NCI-H345 treated with DMSO at 0.1 percent for 48 hours (cell line): Measurements from ENCODE around the gene SYNE2.

Source experiments
- DNase-seq: peaks from one replicate; lab custom pipeline; 2025; ENCODE audit not compliant: unreplicated experiment; lab: John Stamatoyannopoulos, UW

SYNE2 gene

GRCh38 chr14:63908667-63909264 lies 56.0 kb downstream of the SYNE2 start:
- no peak for DNase-seq

GRCh38 chr14:63909984-63910383 lies 57.2 kb downstream of the SYNE2 start:
- DNase-seq: no peak

- no peak for DNase-seq
Measured at GRCh38 chr14:63910583-63911363, 58.0 kb downstream of the SYNE2 start.

- DNase-seq: no peak
Measured at GRCh38 chr14:63911404-63911803, 58.6 kb downstream of the SYNE2 start.

DNA sequence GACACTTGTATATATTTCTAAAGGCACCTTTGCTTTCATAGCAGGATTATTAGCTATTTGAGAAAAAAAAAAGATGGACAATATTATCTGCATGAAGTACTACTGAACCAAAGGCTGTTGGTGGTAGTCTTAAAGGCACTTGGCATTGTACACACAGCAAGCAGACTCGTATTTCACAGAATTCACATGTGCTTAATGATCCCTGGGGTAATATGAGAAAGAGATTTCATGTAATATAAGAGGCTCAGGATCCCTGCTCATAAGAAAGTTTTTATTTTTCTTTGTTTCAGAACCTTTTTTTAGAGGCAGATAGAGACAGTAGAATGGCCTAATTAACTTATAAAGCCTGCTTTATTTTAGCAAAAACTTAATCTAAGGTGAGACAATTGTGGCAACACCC lies 59.5 kb downstream of the SYNE2 start:
- no peak for DNase-seq

DNA sequence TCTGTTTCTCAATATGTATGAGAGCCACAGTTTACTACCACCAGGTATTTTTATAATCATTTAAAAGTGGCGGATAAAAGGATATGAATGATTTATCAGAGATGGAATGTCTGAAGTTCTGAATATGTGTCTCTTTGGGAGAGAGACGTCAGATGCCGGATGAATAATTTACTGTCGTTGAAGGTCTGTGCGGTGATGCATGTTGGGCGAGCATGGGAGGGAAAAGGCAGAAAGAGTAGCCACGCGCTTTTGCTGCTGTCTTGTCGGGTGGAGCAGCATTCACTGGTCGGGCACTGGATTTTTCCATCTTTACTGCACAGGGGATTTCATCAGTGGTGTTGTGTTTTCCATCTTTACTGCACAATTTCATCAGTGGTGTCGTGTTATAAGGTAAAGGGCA lies 65.6 kb downstream of the SYNE2 start:
- DNase-seq: no peak

- DNase-seq: no peak
Measured at GRCh38 chr14:63922696-63923421, 70.1 kb downstream of the SYNE2 start.

- no peak for DNase-seq
Measured at GRCh38 chr14:63923422-63923752, 70.6 kb downstream of the SYNE2 start.

DNA sequence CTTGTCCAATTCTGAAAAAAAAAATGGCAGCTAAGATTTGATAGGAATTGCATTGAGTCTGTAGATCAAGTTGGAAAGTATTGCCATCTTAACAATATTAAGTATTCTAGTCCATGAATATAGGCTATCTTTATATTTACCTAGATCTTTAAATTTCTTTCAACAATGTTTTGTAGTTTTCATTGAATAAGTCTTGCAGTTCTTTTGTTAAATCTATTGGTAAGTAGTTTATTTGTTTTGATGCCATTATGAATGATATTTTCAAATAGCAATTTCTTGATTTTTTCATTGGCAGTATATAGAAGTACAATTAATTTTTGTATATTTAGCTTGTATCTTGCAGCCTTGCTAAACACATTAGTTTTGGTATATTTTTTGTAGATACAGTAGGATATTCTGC lies 71.6 kb downstream of the SYNE2 start:
- no peak for DNase-seq

DNA sequence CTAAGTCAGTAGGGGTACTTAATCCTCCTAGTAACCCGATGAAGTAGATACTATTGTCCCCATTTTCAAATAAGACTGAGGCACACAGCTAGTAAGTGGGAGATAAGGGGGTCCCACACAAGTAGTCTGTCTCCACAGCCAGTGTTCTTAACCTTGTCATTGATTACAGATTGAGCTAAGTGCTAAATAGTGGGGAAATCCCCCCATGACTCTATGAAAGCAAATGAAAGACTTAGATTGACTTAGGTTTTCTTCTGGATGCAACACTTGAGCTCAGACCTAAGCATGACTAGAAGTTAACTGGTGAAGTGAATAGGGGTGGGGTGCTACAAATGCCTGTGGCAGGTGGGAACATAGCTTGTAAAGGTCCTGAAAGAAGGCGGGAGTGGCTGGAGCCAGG lies 73.8 kb downstream of the SYNE2 start:
- DNase-seq: no peak

- DNase-seq: no peak
Measured at GRCh38 chr14:63928744-63929174, 76.0 kb downstream of the SYNE2 start.

- no peak for DNase-seq
Measured at GRCh38 chr14:63933110-63933509, 80.3 kb downstream of the SYNE2 start.

GRCh38 chr14:63933711-63934110 lies 80.9 kb downstream of the SYNE2 start:
- no peak for DNase-seq

DNA sequence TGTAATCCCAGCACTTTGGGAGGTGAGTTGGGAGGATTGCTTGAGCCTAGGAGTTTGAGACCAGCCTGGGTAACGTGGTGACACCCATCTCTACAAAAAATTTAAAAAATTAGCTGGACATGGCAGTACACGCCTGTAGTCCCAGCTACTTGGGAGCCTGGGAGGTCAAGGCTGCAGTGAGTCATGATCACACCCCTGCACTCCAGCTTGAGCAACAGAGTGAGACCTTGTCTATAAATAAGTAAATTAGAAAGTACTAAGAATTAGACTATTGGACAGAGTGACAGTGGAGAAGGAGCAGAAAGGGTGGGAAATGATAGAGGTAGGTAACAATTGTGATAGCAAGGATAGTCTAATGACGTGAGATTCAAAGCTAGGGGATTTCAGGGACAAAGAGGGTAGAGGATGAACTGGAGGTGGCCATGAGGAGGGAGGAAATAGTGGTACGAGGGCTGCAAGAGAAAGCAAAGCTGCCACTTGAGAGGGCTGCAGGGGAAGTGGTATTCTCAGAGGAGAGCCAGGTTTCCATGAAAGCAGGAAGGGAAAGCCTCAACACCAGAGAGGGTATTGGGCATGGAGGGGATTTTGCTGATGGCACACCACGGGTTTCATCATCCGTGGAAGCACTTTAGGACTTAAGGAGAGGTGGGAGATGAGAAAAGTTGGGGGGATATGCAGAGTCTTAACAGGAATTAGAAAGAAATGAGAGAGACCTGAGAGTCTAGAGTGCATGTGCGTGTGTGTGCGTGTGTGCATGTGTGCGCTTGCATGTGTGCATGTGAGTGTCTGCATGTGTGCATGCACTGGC lies 85.6 kb downstream of the SYNE2 start:
- no peak for DNase-seq

GRCh38 chr14:63939006-63939270 lies 86.1 kb downstream of the SYNE2 start:
- DNase-seq: no peak

DNA sequence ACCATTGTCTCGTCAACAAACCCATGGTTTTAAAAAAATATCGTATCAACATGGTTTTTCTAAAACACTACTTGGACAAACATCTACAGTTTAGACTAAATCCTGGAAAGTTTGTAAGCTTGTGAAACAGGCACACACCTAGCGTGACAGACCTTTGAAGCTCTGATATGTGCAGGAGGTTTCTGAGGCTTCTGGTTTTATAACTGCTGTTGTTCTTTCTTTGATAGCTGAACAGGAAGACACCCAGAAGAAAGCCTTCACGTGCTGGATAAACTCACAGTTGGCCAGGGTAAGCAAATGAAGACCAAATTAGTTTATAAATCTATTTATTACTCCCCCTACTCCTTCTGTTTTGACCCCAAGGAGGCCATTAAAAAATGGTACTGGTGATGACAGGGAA lies 87.6 kb downstream of the SYNE2 start:
- no peak for DNase-seq

DNA sequence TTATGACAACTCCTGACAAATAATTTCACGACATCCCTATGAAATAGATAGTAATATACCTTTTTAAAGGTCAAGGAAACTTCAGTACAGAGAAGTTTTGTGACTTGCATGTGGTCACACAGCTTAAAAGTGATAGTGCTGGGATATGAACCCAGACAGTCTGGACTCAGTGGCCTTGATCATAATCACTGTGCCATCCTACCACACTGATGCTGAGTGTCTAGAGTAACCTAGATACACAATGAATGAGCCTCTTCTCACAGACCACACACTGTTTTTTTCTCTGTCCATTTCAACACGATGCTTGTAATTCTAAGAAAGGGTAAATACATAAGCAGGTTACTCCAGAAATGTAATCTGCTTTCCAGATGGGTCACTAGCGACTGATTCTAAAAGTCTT lies 88.2 kb downstream of the SYNE2 start:
- DNase-seq: no peak

- no peak for DNase-seq
Measured at GRCh38 chr14:63949696-63950095, 96.9 kb downstream of the SYNE2 start.

DNA sequence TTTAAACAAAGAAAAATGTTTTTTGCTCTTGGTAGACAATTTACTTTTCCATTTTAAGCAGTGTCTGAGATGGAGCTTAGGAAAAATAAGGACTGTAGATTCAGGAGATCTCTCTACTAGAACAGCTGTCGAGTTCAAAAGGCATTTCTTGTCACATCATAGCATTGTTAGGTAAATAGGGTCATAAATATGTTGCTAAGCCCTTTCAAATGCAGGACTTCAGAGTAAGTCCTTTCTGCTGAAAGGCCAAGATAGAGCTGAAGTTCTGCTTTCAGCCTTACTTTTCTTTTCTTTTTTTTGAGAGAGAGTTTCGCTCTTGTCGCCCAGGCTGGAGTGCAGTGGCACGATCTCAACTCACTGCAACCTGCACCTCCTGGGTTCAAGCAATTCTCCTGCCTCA lies 98.2 kb downstream of the SYNE2 start:
- no peak for DNase-seq

DNA sequence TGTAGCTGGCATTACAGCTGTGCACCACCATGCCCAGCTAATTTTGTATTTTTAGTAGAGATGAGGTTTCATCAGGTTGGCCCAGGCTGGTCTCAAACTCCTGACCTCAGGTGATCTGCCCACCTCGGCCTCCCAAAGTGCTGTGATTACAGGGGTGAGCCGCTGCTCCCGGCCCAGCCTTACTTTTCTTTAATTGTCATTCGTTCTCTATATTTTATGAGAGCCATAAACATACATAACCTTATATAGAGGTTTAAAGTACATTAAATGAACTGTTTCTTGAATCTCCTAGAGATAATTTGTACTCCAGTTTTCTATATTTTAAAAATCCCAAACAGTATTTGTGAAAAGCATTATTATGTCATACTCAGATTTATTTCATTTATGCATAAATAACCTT lies 98.6 kb downstream of the SYNE2 start:
- DNase-seq: no peak

DNA sequence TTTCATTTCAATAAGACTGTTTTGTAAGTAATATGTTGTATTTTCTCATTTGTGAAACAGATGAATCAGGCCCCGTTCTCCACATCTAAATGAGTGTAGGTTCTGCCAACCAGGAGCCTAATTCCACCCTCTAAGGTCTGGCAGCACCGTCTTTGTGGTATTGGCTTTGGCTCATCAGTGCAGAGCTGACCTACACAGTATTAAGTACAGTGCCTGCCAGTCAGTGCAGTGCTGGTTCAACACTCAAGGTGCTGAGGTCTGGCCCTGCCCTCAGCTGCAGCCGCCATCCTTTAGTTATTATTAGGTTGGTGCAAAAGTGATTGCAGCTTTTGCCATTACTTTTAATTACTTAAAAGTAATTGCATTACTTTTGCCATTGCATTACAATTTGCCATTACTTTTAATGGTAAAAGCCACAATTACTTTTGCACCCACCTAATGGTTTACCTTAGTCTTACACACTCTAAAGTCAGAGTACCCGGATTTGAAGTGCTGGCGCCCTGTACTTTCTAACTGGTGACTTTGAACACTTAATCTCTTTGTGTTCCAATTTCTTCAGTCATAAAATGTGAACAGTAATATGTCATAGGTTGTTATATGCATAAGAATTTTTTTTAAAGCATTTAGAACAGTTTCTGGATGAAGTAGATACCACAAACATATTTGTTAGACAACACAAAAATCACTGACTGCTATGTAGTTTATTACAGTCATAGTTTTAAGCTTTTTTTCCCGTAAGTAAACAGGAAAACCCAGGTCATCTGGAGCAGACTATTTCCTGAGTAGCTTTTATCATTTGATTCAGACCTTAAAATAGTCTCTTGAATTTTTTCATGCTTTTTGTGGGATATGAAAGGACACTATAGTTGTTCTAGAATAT lies 99.5 kb downstream of the SYNE2 start:
- DNase-seq: no peak
